Upper lobe of left lung (tissue), 4 donors: ENCODE results near the gene HNRNPA3.
"Not testable (repeated sequence)": the region's sequence is repeated elsewhere in the genome, so short reads cannot be mapped to it uniquely, and the experiment has no call there.

Experiments used
- CTCF ChIP-seq, 6 experiments: fragments of 450-650 bp in 4 of 6; fragments of 200-600 bp in 2 of 6; sonication (generic) in 2 of 6; IDR thresholded peaks; one replicate each; pipeline ENCODE4 v1.5.1; 2016 to 2019; ENCODE audit warnings: antibody characterized with exemption in 6 of 6
- EP300 ChIP-seq, 4 donors: sonication (generic); formaldehyde crosslinking; IDR thresholded peaks; one replicate each; pipeline ENCODE4 v1.5.1; 2017; ENCODE audit warnings: antibody characterized with exemption in 4 of 4, control low read depth in 2 of 4
- POLR2A ChIP-seq, 4 donors: fragments of 450-650 bp; IDR thresholded peaks; one replicate each; pipeline ENCODE4 v1.5.1; 2016 to 2017; ENCODE audit warnings: antibody characterized with exemption in 4 of 4, mild to moderate bottlenecking in 2 of 4

- TF ChIP-seq CTCF, POLR2A, EP300 (IDR thresholded peaks at IDR 0.05): not testable (repeated sequence)
These were observed 7.2 kb downstream of the HNRNPA3 start for GRCh38 chr2:177219787-177220186.
